Measurements from ENCODE around the gene TMTC1. TPM values are rescaled to one million over a fixed set of nuclear protein-coding genes. Genes with fewer than 3 reads are reported as not detected.

TMTC1 gene
- total and polyA plus RNA-seq, 2 of the 8 experiments (the other 6 are each of a cell fraction or from before 2014, with no cell fraction given), result 15.4 to 20.8 TPM

GRCh38 chr12:29580971-29581370 is 202.8 kb downstream of the TMTC1 start:
- DNase-seq (ENCODE audit: low read depth in 1 of 2, low spot score in 2 of 2) (no peak), FAIRE-seq (no peak)
- no peak overlapping the region for H3K23ac ChIP-seq (ENCODE audit: insufficient read length)
- H3K9me3 ChIP-seq (ENCODE audit: insufficient read depth in 2 of 2, low read depth in 1 of 2, low read length in 1 of 2), result no peaks in the 10 kb centered on the region
- H4K91ac ChIP-seq (replicated peaks; ENCODE audit: insufficient read length, low read length), result no peak overlapping the region
- no peak overlapping the region for H2BK20ac ChIP-seq (ENCODE audit: low read length)
- peaks cover 0 to 2% of the 10 kb centered on the region in 2 experiments for H4K20me1 ChIP-seq (replicated peaks in 1 of 2; ENCODE audit: control insufficient read depth in 1 of 2, insufficient read depth in 2 of 2, low read length in 2 of 2)
- H3K56ac ChIP-seq (replicated peaks; ENCODE audit: insufficient read length, low read depth, low read length), result no peak overlapping the region
- no peak overlapping the region for H3K4me2 ChIP-seq (ENCODE audit: insufficient read depth in 1 of 2, low read depth in 2 of 2, low read length in 2 of 2)
- no peaks in the 10 kb centered on the region for H3K27me3 ChIP-seq (replicated peaks in 1 of 4; ENCODE audit: control insufficient read depth in 3 of 4, extremely low read depth in 1 of 4, insufficient read depth in 3 of 4, low read length in 3 of 4)
- no peak overlapping the region for H3K4ac ChIP-seq (replicated peaks; ENCODE audit: insufficient read length, low read depth, low read length)
- no peaks in the 10 kb centered on the region for H3K23me2 ChIP-seq (ENCODE audit: low read depth, low read length)
- no peak overlapping the region for H3K4me3 ChIP-seq (ENCODE audit: extremely low read depth in 1 of 4, insufficient read depth in 2 of 4, low read depth in 3 of 4, low read length in 4 of 4)
- H2BK15ac ChIP-seq (ENCODE audit: low read length), result no peak overlapping the region
- H3K79me2 ChIP-seq (ENCODE audit: control insufficient read depth in 1 of 2, insufficient read depth in 2 of 2, low read length in 2 of 2), result no peaks in the 10 kb centered on the region
- no peak overlapping the region for H3K18ac ChIP-seq (ENCODE audit: extremely low read depth, low read length)
- no peak overlapping the region for H3K27ac ChIP-seq (ENCODE audit: low read depth, low read length)
- no peaks in the 10 kb centered on the region for H3K4me1 ChIP-seq (replicated peaks in 1 of 4; ENCODE audit: control insufficient read depth in 3 of 4, insufficient read depth in 4 of 4, low read length in 3 of 4)
- POLR2A ChIA-PET (ENCODE audit: partially characterized antibody), result no interaction called here
- H4K8ac ChIP-seq (ENCODE audit: extremely low read depth, insufficient read depth, low read length), result no peak overlapping the region
- no peak for TF ChIP-seq BCL11A (IDR thresholded peaks at IDR 0.05; ENCODE audit: low read depth in 2 of 2, low read length in 2 of 2)
- no peak for TF ChIP-seq HDAC2 (IDR thresholded peaks at IDR 0.05; ENCODE audit: borderline replicate concordance in 1 of 2, low read depth in 2 of 2, low read length in 2 of 2)
- TF ChIP-seq GTF2F1 (IDR thresholded peaks at IDR 0.05; ENCODE audit: borderline replicate concordance, low read depth, low read length), result no peak
- TF ChIP-seq, protein P1, sequence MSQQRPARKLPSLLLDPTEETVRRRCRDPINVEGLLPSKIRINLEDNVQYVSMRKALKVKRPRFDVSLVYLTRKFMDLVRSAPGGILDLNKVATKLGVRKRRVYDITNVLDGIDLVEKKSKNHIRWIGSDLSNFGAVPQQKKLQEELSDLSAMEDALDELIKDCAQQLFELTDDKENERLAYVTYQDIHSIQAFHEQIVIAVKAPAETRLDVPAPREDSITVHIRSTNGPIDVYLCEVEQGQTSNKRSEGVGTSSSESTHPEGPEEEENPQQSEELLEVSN (IDR thresholded peaks at IDR 0.05), result no peak
- no peak for TF ChIP-seq RBBP5 (IDR thresholded peaks at IDR 0.05; ENCODE audit: borderline replicate concordance, low read depth, low read length)
- TF ChIP-seq KDM5A (IDR thresholded peaks at IDR 0.05; ENCODE audit: low read length), result no peak
- TF ChIP-seq, protein P2, sequence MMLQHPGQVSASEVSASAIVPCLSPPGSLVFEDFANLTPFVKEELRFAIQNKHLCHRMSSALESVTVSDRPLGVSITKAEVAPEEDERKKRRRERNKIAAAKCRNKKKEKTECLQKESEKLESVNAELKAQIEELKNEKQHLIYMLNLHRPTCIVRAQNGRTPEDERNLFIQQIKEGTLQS (IDR thresholded peaks at IDR 0.05; ENCODE audit: insufficient read depth, low read depth, low read length), result no peak
- no peak for TF ChIP-seq POU5F1 (IDR thresholded peaks at IDR 0.05; ENCODE audit: low read depth, low read length)
- H3K14ac ChIP-seq (ENCODE audit: insufficient read length), result no peak overlapping the region
- 88% methylated on average over 1 of the region's 1 CpG; no CpG with 5 or more reads in 1 of the 2 experiments for WGBS, 2 experiments (ENCODE audit: extremely low coverage in 1 of 2, insufficient coverage in 1 of 2, insufficient read length in 1 of 2, insufficient replicate concordance in 2 of 2, low coverage in 1 of 2, low lambda C conversion rate in 2 of 2, missing lambda C conversion rate in 1 of 2)
- H2BK120ac ChIP-seq (replicated peaks; ENCODE audit: low read depth, low read length), result no peak overlapping the region
- no peak overlapping the region for H2BK5ac ChIP-seq (ENCODE audit: low read depth, low read length)
- CTCF ChIA-PET (ENCODE audit: partially characterized antibody), result interaction anchor here (0.5 to 2.3 kb wide), 6 partner anchors 10 to 824 kb away, joined by 3 to 12 read pairs (median 3); no protein-coding TSS in a partner anchor
- no peak overlapping the region for H2BK12ac ChIP-seq (ENCODE audit: low read depth, low read length)
- no peaks in the 10 kb centered on the region; a peak in 1 of 8 replicates for H3K36me3 ChIP-seq (ENCODE audit: control insufficient read depth in 2 of 4, insufficient read depth in 4 of 4, low read length in 3 of 4)
- H2AK5ac ChIP-seq (ENCODE audit: low read depth, low read length), result no peak overlapping the region
- no peak overlapping the region for H2AFZ ChIP-seq (ENCODE audit: low read length)
- no peaks in the 10 kb centered on the region for H3K79me1 ChIP-seq (ENCODE audit: low read depth, low read length)
- H4K5ac ChIP-seq (ENCODE audit: insufficient read length, low read depth, low read length), result no peak overlapping the region
- no peak overlapping the region for H3K9ac ChIP-seq (replicated peaks in 1 of 4; ENCODE audit: extremely low read depth in 1 of 4, low read depth in 3 of 4, low read length in 3 of 4)
